GM19463 (cell line): ENCODE data around the gene GNAI2.
A peak's percentile ranks its signal among the peaks of the same experiment; 100 is the strongest.
"Not testable (repeated sequence)": the region's sequence is repeated elsewhere in the genome, so short reads cannot be mapped to it uniquely, and the experiment has no call there.

ENCODE experiments used
- ATAC-seq: cut with Tn5 transposase; IDR thresholded peaks from one replicate; pipeline ENCODE4 v1.9.1; 2021; ENCODE audit warnings: mild to moderate bottlenecking, moderate library complexity; ENCODE audit not compliant: unreplicated experiment

Gene GNAI2

DNA sequence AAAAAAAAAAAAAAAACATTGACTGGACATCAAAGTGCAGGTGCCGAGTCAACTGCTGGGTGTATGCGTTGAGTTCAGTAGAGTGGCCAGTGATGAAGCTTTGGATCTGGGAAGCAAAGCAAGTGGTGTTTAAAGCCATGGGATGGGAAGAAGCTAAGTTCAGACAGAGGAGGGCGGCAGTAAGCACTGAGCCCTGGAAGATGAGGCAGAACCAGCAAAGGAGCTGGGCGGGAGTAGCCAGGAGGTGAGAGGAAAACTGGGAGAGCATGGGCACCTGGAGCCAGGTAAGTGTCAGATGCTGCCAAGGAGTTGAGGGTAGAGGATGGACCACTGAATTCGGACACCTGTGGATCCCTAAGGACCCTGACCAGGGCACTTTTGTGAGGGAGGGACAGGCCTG lies 11.4 kb upstream of the GNAI2 start:
- no peak for ATAC-seq

DNA sequence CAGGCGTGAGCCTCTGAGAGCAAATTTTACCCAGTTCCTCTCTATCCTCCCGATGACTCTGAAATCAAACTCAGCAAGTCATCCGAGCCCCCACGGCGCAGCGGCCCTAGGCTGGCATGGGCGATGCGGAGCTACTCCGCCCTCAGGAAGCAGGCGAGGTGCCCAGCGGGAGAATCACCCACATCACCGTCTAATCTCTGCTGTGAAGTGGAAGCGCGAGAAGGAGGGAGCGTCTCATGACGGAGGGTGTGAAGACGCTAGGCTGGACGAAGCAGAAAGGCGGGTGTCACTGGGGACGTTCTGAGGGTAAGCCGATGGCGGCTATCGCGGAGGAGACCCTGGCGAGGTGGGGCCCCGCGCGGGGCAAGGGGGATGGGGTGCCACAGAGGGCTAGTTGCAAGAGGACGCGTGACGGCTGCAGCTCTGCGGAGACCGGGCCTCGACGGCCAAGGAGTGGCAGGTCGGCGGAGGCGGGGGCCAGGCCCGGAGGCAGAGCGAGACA lies 9.1 kb upstream of the GNAI2 start:
- ATAC-seq = peak; percentile 1

DNA sequence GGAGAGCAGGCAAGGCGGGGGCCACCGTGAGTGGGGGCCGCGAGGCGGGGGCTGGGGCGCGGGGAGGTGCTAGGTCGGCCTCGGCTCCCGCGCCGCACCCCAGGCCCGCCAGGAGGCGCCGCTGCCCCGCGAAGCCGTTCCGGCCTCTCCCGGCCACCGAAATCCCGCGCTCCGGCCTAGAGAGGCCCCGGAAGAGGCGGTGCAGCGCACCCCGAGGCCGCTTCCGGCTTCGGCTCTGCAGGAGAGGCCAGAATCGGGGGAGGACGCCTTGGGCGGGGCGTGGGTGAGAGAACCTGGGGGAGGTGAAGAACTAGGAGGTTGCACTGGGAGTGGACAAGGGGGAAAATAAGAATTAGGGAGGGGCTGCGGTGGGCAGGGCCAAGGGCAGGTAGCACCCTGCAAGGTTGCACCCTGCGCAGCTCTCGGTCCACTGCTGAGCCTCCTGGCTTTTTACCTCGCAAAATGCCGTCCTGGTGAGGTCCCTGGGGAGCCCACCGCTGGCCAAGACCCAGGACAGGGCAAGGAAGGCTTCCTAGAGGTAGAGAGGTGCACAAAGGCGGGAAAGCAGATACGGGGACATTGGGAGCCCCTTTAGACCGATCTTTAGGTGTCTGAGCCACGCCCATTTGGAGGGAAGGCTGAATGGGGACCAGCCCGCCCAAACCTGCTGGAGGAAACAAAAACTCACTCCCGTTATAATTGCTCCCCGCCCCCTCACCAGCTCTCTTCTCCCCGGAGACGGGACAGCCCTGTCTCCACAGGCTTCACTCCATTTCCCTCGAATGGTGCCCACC lies 8.4 kb upstream of the GNAI2 start:
- peak; percentile 83 for ATAC-seq

DNA sequence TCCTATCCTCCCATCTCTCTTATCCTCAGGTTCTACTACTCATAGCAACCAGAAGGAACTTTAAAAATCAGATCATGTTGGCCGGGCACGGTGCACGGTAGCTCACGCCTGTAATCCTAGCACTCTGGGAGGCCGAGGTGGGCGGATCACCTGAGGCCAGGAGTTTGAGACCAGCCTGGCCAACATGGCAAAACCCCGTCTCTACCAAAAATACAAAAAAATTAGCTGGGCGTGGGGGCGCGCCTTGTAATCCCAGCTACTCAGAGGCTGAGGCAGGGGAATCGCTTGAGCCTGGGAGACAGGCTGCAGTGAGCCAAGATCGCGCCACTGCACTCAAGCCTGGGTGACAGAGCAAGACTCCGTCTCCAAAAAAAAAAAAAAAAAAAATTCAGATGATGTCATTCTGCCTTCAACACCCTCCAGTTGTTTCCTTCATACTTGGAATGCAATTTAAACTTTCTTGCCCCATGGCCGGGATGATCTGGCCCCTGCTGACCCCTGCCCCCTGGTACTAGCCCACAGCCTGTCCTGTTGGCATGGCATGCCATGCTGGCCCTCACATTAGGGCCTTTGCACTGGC lies 7.7 kb upstream of the GNAI2 start:
- ATAC-seq = not testable (repeated sequence)

DNA sequence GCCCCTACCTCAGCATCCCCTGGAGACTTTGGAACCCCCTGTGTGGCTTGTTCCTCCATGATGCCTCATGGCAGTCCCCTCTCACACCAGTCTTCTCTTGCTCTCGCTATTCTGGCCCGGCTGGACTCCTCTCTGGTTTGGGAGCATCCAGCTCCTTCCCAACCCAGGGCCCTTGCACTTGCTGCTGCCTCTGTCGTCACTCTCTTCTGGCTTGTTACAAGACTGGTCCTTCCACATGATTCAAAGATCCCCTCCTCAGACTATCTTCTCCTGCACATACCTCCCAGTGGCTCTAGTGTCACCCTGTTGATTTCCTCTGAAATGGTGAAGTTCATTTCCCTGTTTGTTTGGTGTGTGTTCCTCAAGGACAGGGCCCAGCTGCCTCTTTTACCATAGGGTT lies 6.5 kb upstream of the GNAI2 start:
- no peak for ATAC-seq

DNA sequence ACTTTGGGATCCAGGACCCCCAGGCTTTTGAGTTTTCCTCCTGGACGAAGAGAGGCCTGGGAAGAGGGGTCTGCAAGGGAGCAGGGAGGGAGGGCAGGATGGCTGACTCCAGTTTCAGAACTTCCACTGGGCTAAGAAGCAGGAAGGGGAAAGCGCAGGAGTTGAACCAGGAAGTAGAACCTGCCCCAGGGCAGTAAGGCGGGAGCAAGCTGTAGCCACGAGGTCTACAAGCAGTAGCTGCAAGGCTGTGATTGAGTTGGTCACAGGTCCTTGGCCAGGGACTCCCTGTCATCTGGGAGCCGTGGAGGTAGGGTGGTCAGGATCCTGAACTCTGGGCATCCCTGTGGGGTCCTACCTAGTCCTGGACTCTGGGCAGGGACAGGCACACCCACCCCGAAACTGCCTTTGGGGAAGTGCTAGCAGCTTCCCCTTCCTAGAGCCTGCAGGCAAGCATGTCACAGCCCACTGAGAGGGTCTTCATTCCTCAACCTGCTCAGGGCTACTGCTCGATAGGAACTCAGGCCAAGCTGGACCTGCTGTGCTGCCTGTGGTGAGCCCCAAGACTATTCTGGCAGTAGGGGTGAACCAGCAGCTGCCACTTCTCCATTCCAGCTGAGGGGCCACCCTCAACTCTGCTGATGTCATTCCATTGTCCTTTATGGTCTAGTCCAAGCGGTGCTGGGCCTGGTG lies 5.8 kb upstream of the GNAI2 start:
- no peak for ATAC-seq

DNA sequence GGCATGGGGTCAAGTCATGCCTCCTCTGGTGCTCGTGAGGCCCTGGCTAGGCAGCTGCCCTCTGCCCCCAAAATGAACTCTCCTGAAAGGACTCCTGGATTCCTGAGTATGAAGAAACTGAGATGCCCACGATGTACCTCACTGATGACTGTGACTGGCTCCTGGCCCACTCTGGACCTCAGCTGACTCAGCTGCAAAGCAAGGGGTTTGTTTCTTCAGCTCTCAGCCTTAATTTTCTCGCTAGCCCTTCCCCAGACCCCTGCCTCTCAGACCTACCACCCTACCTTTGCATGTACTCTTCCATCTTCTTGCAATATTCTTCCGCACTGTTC lies 5.2 kb upstream of the GNAI2 start:
- no peak for ATAC-seq

DNA sequence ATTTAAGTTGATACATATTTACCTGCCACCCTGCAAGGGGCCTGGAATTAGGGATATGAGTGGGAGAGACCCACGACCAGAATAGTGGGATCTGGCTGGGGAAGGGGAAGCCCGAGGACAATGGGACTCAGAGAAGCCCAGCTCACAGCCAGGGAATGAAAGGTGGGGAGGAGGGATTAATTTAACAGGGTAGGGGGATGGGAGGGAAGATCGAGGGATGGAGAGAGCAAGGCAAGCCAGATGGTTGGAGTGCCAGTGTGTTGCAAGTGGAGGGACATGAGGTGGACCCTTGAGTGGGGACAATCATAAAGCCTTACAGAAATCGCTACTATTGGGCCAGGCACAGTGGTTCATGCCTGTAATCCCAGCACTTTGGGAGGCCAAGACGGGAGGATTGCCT lies 4.4 kb upstream of the GNAI2 start:
- ATAC-seq = no peak

DNA sequence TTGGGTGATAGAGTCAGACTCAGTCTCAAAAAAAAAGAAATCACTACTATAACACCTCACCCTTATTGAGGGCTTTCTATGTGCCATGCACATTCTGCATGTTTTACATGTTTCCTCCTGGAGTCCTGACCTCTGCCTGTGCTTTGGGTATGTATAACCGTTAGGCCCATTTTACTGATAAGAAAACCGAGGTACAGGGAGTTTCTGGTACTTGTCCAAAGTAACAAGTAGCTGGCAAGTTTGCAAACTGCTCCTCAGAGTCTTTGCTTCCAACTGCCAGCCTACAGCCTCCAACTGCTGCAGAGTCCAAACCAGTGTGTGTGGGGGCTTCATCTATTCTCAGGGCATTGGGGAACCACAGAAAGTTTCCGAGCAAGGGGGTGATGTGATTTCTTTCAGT lies 3.7 kb upstream of the GNAI2 start:
- no peak for ATAC-seq

DNA sequence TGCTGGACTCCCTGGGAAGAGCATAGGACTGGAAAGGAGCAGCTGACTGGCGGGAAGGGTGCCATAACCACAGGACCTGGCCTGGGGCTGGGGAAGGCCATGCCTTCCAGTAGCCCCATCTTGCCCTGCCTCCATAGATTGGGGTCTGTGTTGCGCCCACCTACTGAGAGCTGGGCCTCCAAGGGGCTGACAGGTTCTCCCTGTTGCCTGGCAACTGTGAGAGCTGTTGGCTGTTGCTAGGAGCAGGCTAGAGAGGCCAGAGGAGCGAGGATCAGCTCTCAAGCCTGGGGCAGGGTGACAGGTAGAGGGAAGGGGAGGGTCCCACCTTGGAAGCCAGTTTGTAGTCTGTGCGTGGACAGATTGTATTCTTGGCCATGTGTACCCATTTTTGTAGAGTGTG lies 2.8 kb upstream of the GNAI2 start:
- ATAC-seq = no peak

DNA sequence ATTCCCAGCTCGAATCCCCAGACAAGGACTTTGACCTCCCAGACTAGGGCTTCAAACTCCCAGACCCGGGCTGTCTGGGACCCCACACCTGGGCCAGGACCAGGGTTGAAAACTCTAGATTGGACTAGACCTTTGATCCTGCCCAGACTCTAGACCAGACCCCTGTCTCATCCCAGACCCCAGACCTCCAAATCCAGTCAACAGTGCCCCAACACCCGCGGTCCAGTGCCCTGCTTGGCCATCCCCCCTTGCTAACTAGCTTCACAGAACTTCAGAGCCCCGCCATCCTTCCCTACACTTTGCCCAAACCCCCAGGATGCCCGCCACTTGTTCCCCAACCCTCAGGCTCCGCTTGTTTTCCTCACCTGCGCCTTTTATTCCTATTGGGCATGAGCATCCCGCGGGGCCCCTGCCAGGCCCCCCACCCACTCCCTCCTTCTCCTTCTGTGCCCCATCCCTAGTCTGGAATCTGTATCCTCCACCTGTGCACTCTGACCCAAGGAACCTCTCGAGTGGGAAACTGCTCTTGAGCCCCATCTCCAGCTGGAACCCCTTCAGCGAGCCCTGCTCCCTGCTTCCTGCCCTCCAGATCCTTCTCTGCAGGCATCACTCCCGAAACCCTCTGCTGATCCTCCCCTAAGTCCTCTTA lies 604 bp downstream of the GNAI2 start:
- ATAC-seq = no peak

DNA sequence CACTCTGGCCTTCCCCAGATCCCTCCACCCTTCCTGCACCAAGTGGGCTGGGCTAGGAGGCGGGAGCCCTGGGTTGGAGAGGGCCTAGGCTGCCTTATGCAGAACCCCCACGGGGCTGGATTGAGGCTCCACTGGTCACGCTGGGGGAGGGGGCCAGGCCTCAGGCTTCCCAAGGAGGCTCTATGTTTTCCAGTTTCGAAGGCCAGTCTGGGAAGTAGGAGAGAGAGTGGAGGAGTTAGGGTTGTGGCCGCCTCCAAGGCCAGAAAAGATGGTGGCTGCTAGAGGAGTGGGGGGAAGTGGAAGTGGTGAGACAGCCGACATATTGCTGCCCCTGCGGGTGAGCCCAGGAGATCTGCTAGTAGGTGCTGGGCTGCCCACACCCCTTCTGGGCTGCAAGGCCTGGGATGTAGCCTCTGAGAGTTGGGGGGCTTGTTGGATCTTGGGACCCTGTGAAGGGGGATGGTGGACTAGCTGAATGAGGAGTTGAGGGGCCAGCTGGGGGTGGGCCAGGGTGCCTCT lies 1.2 kb downstream of the GNAI2 start:
- ATAC-seq = no peak

DNA sequence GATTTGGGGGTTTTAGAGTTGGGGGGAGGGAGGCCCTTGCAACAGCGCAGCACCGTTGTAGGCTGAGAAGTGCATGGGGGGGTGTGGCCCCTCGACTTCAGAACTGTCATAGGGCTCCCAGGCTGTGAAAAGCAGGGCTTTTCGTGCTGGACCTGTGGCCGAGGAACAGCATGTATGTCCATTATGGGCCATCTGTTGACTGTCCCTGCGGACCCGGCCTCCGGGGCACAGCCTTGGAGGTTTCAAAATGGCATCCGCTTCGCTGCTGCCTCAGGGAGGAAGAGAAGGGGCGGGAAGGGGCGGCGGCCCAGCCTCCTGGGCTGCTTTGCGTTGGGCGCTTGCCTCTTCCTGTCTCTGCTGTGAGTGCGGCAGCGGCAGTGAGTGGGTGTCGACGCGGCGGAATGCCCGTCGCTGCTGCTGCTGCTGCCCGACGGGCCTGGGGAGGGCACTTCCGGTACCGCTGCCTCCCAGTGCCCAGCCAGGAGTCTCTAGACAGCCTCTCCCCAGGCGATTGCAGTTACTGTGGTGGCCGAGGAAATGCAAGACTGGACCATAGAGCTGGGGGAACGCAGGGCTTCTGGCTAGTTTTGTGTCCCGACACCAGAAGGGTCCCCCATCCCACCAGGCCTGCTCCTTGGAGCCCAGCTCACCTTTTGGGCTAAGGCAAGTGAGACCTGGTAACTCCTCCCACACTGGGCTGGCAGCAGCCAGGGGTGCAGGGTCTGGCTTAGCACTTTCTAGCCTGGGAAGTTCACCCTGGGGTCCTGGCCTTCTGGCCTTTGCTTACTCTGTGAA lies 1.9 kb downstream of the GNAI2 start:
- ATAC-seq = peak; percentile 37

DNA sequence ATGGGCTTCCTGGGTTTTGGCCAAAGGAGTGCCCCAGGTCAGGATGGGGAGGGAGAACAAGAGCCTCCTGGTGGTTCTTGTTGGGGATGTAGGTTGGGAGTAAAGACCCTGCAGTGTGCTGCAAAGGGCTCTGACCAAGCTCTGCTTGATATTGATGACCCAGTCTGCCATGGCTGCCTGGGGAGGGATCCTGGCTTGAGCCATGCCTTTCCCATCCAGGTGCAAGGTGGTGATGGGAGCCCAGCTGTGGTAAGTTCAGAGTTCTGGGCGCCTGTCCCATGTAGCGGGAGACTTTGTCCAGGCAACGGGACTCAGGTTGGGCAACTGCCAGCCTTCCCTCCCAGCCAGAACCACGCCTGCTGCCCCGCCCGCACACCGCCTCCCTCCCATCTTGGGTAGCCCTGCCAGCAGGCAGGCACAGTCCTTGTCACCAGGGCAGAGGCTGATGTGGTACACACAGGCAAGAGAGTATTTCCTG lies 2.6 kb downstream of the GNAI2 start:
- no peak for ATAC-seq

DNA sequence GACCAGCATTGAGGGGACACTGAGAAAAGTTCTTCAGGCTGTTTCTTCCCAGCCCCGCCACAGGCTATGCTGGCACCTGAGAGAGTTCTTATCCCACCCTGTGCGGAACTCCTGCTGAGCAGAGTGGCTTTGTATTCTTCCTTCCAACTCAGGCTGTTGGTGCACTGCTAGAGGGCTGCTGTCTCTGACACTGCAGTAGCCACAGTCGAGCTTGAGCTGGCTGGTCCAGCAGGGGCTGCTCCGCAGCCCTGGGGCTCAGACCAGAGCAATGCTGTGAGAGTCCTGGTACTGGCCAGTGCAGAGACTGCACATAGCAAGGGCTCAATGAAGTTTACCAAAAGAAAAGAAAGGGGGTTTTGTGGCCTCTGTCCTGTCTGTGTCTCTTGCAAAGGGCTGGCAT lies 3.6 kb downstream of the GNAI2 start:
- no peak for ATAC-seq

DNA sequence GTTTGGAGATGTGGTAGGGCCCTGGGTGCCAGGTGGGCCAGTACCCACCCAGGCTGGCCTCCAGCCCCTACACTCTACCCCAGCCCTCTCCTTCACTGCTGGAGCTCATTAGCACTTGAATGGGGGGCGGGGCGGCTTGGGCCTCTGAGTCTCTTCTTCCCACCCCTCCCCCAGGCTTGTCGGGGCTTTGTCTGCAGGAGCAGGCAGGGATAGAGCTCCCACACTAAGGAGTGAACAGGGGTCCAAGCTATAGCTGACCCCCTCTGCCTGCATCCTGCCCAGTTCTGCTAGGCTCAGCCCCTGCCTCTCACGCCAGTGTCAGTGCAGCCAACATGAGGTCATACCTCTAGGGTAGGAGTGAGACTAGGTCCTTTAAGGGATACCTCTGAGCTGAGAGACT lies 5.2 kb downstream of the GNAI2 start:
- no peak for ATAC-seq

DNA sequence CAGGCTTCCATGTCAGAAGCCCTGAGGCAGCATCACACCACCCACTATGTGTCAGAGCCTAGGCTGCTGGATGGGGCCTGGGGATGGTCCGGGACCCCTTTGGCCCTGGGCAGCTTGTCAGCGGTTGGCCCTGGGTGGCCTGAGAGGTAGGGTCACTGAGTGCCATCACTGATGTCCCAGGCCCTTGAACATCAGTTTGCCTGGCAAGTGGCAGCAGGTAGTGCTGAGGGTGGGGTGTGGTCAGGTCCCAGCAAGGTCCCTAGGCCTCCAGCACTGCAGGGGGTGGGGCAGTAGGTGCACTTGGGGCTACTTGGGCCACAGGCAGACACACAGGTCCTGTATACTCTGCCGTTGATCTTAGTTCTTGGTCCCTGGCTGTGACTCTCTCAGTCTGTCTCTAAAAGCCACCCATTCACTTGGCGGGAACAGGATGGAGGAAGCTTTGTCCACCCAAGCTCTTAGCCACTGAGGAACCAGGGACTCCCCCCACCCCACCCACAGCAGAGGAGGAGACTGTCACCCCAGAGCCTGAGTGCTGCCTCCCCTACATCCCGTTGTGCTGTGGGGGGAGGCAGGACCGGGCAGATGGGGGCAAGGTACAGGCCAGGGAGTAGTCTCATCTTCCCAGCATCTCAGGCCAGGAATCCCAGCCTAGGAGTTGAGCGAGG lies 5.8 kb downstream of the GNAI2 start:
- no peak for ATAC-seq

DNA sequence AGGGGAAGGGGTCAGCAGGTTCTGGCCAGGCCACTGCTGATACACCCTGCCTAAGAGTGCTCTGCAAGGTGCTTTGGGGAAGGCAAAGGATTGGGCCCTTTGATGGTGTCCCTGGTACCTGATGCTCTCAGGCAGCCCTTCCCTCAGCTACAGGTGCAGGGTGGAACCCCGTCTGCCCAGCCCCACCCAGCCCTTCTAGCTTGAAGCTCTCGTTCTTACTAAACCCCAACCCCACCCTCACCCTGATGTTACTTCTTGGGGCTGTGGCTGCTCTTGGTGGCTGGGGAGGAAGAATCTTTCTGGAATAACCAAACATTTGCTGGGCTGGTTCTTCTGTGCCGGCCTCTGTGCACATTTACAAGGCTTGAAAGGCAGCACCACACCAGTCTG lies 6.4 kb downstream of the GNAI2 start:
- no peak for ATAC-seq

DNA sequence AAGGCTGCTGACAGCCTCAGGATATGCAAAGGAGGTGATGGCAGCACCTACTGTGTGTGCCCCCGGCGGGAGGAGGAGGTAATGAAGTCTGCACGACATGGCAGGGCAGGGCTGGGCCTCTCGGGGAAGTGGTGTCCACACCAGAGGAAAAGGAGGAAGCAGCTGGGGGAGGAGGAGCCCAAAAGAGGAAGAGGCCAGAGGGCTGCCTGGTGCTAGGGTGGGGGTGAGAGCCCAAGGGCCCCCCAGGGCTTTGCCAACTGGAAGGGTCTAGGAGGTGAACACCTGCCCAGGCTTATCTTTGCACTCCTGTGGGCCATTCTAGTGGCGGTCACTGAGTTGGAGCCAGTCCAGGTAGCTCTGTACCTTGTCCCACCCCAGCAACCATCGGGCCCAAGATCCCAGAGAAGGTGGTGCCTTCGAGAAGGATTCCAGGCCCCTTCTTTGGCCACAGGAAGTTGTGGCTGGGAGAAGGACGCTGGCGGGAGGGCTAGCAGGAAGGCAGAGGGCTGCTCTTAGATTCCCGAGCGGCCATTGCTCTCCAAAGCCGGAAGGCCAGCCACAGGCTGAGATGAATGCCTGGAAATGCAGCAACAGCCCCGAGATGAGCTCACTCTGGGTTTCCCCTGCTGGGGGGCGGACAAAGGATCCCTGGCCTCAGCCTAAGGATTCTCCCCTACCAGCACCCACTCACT lies 7.0 kb downstream of the GNAI2 start:
- no peak for ATAC-seq

DNA sequence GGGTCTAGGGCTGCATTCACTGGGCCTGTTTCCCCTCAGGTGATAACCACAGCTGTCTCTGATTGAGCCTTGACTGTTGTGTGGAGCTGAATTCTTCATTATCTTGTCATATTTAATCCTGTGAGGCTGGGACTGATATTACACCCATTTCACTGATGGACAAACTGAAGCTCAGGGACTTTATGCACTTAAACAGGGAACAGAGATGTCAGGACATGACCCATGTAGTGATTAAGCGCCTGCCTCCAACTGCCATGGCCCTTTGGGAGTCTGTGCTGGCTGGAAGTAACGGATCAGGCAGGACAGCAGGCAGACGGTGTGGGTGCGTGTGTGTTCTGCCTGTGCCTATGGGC lies 7.5 kb downstream of the GNAI2 start:
- ATAC-seq = no peak
